Lung (tissue), 12 donors: ENCODE measurements around the gene FKRP. TPM values are rescaled to one million over a fixed set of nuclear protein-coding genes. Genes with fewer than 3 reads are reported as not detected.

Experiments
- ATAC-seq: fragments of 200-7000 bp; cut with Tn5 transposase; one replicate; pipeline ENCODE4 v1.9.1; 2020; ENCODE audit warnings: moderate number of reproducible peaks; ENCODE audit not compliant: insufficient read depth, low FRiP score
- DNase-seq, 3 donors: peaks; one replicate each; pipeline ENCODE4 v3.0.0-alpha.2; 2013 to 2017
- H3K27ac ChIP-seq, 2 donors: one replicate each; pipeline ENCODE4 v1.5.1; 2013; ENCODE audit warnings: mild to moderate bottlenecking in 2 of 2, moderate library complexity in 2 of 2, control low read depth in 1 of 2, inconsistent platforms in 1 of 2, low read depth in 1 of 2, low read length in 1 of 2
- H3K27me3 ChIP-seq, 3 donors: one replicate each; pipeline ENCODE4 v1.5.1; 2013; ENCODE audit warnings: low read length in 2 of 3; ENCODE audit not compliant: control insufficient read depth in 3 of 3, insufficient read depth in 3 of 3
- H3K36me3 ChIP-seq, 4 donors: one replicate each; pipeline ENCODE4 v1.5.1; 2013; ENCODE audit warnings: low read length in 4 of 4, mild to moderate bottlenecking in 1 of 4, moderate library complexity in 1 of 4; ENCODE audit not compliant: control insufficient read depth in 4 of 4, insufficient read depth in 4 of 4
- H3K4me1 ChIP-seq, 5 donors: one replicate each; pipeline ENCODE4 v1.5.1; 2013; ENCODE audit warnings: low read length in 5 of 5, mild to moderate bottlenecking in 2 of 5, moderate library complexity in 1 of 5; ENCODE audit not compliant: control insufficient read depth in 5 of 5, insufficient read depth in 5 of 5
- H3K4me3 ChIP-seq: one replicate; pipeline ENCODE4 v1.5.1; 2013; ENCODE audit warnings: mild to moderate bottlenecking, control low read depth, moderate library complexity
- H3K9ac ChIP-seq, 2 donors: one replicate each; pipeline ENCODE4 v1.5.1; 2013; ENCODE audit warnings: low read length in 2 of 2, control low read depth in 1 of 2; ENCODE audit not compliant: insufficient read depth in 1 of 2
- H3K9me3 ChIP-seq, 4 donors: one replicate each; pipeline ENCODE4 v1.5.1; 2013; ENCODE audit warnings: low read length in 3 of 4, mild to moderate bottlenecking in 1 of 4, moderate library complexity in 1 of 4; ENCODE audit not compliant: control insufficient read depth in 4 of 4, insufficient read depth in 3 of 4
- WGBS, 2 donors: extraction: QIAGEN DNeasy Blood & Tissue Kit; methylation state at CpG; one replicate each; pipeline ENCODE4 v1.1.7; 2013; 5-methylcytosine and 5-hydroxymethylcytosine counted together
- polyA plus RNA-seq, 2 donors: library from polyadenylated mRNA; stranded (reverse); fragments of 200-250 nt; gene quantifications; one replicate each; pipeline ENCODE4 v1.2.1, GENCODE V29; 2013
- total RNA-seq, 2 donors: library from RNA; depleted of rRNA in 1 of 2; stranded (reverse); fragments of >200 nt in 1 of 2; gene quantifications; one replicate each; pipeline ENCODE4 v1.2.1, GENCODE V29; 2014 to 2021
- TF ChIP-seq, protein P1 (sequence below): IDR thresholded peaks from 2 replicates; pipeline ENCODE4 v1.5.1; 2012; ENCODE audit warnings: mild to moderate bottlenecking; ENCODE audit errors: control extremely low read depth, extremely low read depth
- donor health status: control.
- donor health status: control.
- donor health status: Bipolar disorder and iron deficiency.
- donor health status: healthy.
- donor health status: DM: yes; HTN: yes; CAD: no.

Gene FKRP
- total and polyA plus RNA-seq, 4 donors = 10.8 to 23.9 (median 15.2) TPM

DNA sequence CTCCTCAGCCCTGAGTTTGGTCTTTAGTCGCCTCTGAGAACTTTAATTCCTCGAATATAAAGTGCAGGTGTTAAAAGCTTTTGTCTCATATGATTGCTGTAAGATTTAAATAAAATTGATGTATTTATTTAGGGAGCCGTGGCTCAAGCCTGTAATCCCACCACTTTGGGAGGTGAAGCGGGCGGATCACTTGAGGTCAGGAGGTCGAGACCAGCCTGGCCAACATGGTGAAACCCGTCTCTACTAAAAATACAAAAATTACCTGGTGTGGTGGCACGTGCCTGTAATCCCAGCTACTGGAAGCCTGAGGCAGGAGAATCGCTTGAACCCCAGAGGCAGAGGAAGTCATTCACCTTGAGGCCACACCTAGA, 43.1 kb downstream of the FKRP start:
- ATAC-seq = no peak
- Histone ChIP-seq H3K27me3 (no peaks in the 10 kb centered on the region), H3K27ac (no peak overlapping the region), H3K4me3 (no peak overlapping the region), H3K9ac (no peak overlapping the region), H3K4me1 (peaks cover 0 to 34% (median 10%) of the 10 kb centered on the region in 5 donors), H3K36me3 (peaks cover 0 to 19% (median 5%) of the 10 kb centered on the region in 4 donors), H3K9me3 (no peaks in the 10 kb centered on the region)
- 66 to 67% methylated on average over 9 of the region's 9 CpGs for WGBS, 2 donors
- TF ChIP-seq, protein P1, sequence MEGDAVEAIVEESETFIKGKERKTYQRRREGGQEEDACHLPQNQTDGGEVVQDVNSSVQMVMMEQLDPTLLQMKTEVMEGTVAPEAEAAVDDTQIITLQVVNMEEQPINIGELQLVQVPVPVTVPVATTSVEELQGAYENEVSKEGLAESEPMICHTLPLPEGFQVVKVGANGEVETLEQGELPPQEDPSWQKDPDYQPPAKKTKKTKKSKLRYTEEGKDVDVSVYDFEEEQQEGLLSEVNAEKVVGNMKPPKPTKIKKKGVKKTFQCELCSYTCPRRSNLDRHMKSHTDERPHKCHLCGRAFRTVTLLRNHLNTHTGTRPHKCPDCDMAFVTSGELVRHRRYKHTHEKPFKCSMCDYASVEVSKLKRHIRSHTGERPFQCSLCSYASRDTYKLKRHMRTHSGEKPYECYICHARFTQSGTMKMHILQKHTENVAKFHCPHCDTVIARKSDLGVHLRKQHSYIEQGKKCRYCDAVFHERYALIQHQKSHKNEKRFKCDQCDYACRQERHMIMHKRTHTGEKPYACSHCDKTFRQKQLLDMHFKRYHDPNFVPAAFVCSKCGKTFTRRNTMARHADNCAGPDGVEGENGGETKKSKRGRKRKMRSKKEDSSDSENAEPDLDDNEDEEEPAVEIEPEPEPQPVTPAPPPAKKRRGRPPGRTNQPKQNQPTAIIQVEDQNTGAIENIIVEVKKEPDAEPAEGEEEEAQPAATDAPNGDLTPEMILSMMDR = no peak
- DNase-seq = no peak

- Histone ChIP-seq H3K9ac (no peak overlapping the region), H3K4me3 (no peak overlapping the region), H3K27ac (no peak overlapping the region), H3K4me1 (peaks cover 0 to 30% (median 7%) of the 10 kb centered on the region in 5 donors), H3K36me3 (peaks cover 0 to 16% (median 3%) of the 10 kb centered on the region in 4 donors), H3K27me3 (no peaks in the 10 kb centered on the region), H3K9me3 (no peaks in the 10 kb centered on the region)
- 89 to 92% methylated on average over 8 of the region's 8 CpGs for WGBS, 2 donors
- ATAC-seq (no peak), DNase-seq (no peak)
- TF ChIP-seq, protein P1 = no peak
Observed at GRCh38 chr19:46789371-46789770, 43.5 kb downstream of the FKRP start.

- TF ChIP-seq, protein P1 = no peak
- Histone ChIP-seq H3K27ac (peak overlapping the region in 1 of 2 donors; percentile 56), H3K9ac (no peak overlapping the region), H3K4me1 (peaks cover 0 to 29% (median 9%) of the 10 kb centered on the region in 5 donors), H3K36me3 (peaks cover 0 to 10% (median 0%) of the 10 kb centered on the region in 4 donors), H3K9me3 (no peaks in the 10 kb centered on the region), H3K27me3 (no peaks in the 10 kb centered on the region), H3K4me3 (no peak overlapping the region)
- WGBS, 2 donors = 14 to 37% methylated on average over 5 of the region's 5 CpGs
- peak; percentile 27 to 76 (median 42) for DNase-seq
- no peak for ATAC-seq
Observed at GRCh38 chr19:46791944-46792343, 46.1 kb downstream of the FKRP start.

GRCh38 chr19:46797881-46798280, 52.0 kb downstream of the FKRP start:
- no peak overlapping the region for H3K4me3 ChIP-seq
- H3K9me3 ChIP-seq = no peaks in the 10 kb centered on the region
- peaks cover 0 to 27% (median 3%) of the 10 kb centered on the region in 5 donors for H3K4me1 ChIP-seq
- no peak overlapping the region for H3K27ac ChIP-seq
- H3K27me3 ChIP-seq = no peaks in the 10 kb centered on the region
- ATAC-seq (no peak), DNase-seq (no peak)
- TF ChIP-seq, protein P1 = no peak
- WGBS, 2 donors = 97 to 100% methylated on average over 1 of the region's 1 CpG
- H3K9ac ChIP-seq = no peak overlapping the region
- H3K36me3 ChIP-seq = no peaks in the 10 kb centered on the region
